AG04450 (cell line): Measurements from ENCODE around the gene KCNJ8. TPM values are rescaled to one million over a fixed set of nuclear protein-coding genes. Genes with fewer than 3 reads are reported as not detected.

Experiments
- CTCF ChIA-PET: fragments of 300-600, 350-600 bp; formaldehyde crosslinking; extraction: SDS; loops from one replicate; lab custom pipeline; 2022; ENCODE audit warnings: antibody characterized with exemption, inconsistent platforms; lab: Charles Lee
- POLR2A ChIA-PET: fragments of 350-600 bp; formaldehyde crosslinking; extraction: SDS; loops from one replicate; lab custom pipeline; 2021; ENCODE audit warnings: antibody characterized with exemption, inconsistent platforms; lab: Yijun Ruan, JAX
- DNase-seq: peaks from one replicate; pipeline ENCODE4 v3.0.0-alpha.2; 2011; ENCODE audit warnings: low read depth, low spot score
- H3K27ac ChIP-seq: one replicate; pipeline ENCODE4 v1.5.1; 2012; ENCODE audit warnings: low read depth, low read length, control low read depth
- H3K27me3 ChIP-seq: one replicate; pipeline ENCODE4 v1.6.0; 2012; ENCODE audit warnings: low read length; ENCODE audit not compliant: control insufficient read depth, insufficient read depth
- H3K4me3 ChIP-seq: 2 replicates; pipeline ENCODE4 v1.5.1; 2011; ENCODE audit warnings: mild to moderate bottlenecking, low read depth, low read length, control low read depth
- H3K9me3 ChIP-seq: 2 replicates; pipeline ENCODE4 v1.5.1; 2012; ENCODE audit warnings: low read length; ENCODE audit not compliant: control insufficient read depth, insufficient read depth
- polyA plus RNA-seq: library from polyadenylated mRNA; depleted of rRNA; stranded (reverse); fragments of >200 nt; gene quantifications from 2 replicates; pipeline ENCODE4 v1.2.3, GENCODE V29; 2011
- TF ChIP-seq, protein P1 (sequence below): IDR thresholded peaks from 2 replicates; pipeline ENCODE4 v1.5.1; 2011; ENCODE audit warnings: low read depth, low read length, control low read depth, inconsistent platforms

Gene KCNJ8
- polyA plus RNA-seq, 1 experiment = 6.0 TPM

DNA sequence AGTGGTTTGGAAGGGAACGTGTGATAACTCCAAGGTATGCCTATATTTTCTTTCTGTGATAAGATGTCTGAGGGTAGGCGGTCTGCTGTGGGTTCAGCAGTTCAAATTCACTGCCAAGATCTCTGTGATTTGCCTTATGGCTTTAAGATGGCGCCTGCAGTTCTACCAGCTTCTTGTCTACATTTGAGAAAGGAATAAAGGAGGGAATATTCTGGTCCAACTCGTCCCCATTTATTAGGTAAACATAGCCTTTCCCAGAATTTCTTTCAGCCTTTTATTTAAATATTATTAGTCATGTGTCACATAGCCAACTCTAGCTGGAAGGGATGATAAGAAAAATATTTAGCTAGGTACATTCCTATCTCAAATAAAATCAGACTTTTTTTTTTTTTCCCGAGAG, 48.8 kb downstream of the KCNJ8 start:
- POLR2A ChIA-PET = no interaction called here
- CTCF ChIA-PET = interaction anchor here (1.5 kb wide), 1 partner anchor 264 kb away, joined by 7 read pairs; no protein-coding TSS in a partner anchor

DNA sequence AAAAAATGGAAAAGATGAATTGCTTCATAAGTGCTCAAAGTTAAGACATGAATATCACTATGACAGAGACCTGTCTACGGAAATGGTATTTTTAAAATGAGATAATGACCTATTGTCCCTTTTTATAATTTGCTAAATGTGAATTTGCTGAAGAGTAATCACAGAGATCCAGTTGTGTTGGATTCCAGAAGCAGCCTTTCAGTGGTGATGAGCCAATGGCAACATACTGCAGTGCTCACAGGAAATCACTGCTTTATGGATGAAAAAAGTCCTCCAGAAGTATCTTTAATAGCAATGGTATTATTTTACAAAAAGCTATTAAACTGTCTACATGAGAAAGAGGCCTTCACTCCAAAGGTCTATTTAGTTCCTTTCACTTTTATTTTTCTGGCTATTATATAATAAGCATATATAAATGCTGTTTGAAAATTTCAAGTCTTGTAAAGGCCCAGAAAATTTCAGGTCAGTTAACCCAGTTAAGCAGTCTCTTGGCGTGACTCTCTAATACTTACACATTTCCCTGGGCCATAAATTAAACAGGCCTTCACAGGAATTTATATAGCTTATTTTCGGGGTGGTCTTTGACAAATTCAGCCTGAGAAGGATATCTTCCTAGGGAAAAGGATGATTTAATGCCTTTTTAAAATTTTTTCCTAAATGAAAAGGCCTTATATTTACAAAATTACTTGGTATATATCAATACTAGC, 55.4 kb downstream of the KCNJ8 start:
- TF ChIP-seq, protein P1, sequence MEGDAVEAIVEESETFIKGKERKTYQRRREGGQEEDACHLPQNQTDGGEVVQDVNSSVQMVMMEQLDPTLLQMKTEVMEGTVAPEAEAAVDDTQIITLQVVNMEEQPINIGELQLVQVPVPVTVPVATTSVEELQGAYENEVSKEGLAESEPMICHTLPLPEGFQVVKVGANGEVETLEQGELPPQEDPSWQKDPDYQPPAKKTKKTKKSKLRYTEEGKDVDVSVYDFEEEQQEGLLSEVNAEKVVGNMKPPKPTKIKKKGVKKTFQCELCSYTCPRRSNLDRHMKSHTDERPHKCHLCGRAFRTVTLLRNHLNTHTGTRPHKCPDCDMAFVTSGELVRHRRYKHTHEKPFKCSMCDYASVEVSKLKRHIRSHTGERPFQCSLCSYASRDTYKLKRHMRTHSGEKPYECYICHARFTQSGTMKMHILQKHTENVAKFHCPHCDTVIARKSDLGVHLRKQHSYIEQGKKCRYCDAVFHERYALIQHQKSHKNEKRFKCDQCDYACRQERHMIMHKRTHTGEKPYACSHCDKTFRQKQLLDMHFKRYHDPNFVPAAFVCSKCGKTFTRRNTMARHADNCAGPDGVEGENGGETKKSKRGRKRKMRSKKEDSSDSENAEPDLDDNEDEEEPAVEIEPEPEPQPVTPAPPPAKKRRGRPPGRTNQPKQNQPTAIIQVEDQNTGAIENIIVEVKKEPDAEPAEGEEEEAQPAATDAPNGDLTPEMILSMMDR = no peak
- CTCF ChIA-PET = interaction anchor here (0.9 kb wide), 1 partner anchor 270 kb away, joined by 3 read pairs; no protein-coding TSS in a partner anchor
- Histone ChIP-seq H3K27me3 (no peaks in the 10 kb centered on the region), H3K4me3 (no peak overlapping the region), H3K27ac (no peak overlapping the region), H3K9me3 (no peaks in the 10 kb centered on the region)
- POLR2A ChIA-PET = no interaction called here
- DNase-seq = no peak

More for the DNA sequence above, 48.8 kb downstream of the KCNJ8 start:
- TF ChIP-seq, protein P1 = no peak
- no peaks in the 10 kb centered on the region for H3K27me3 ChIP-seq
- H3K4me3 ChIP-seq = no peak overlapping the region
- no peak for DNase-seq
- H3K27ac ChIP-seq = no peak overlapping the region
- H3K9me3 ChIP-seq = no peaks in the 10 kb centered on the region

DNA sequence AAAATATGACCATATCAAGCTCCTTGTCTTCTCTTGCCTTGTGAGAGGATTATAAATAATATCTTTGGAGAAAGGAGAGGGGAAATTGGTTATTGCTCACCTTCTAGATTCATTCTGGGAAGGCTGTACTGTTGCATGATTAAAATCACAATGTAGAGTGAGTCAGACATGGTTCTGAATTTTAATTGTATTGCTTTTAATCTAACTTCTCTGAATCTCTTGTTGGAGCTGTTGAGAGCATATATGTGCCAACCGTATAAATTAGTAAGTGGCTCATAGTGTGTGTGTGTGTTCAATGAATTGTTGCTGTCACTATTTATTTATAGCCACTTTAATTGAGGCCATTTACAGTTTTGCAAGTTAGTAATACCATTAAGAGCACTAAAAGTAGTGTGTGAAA, 56.1 kb downstream of the KCNJ8 start:
- Histone ChIP-seq H3K27ac (no peak overlapping the region), H3K4me3 (no peak overlapping the region), H3K27me3 (no peaks in the 10 kb centered on the region), H3K9me3 (no peaks in the 10 kb centered on the region)
- TF ChIP-seq, protein P1 = no peak
- ChIA-PET CTCF (interaction anchor here (0.9 kb wide), 1 partner anchor 271 kb away, joined by 3 read pairs; no protein-coding TSS in a partner anchor), POLR2A (no interaction called here)
- no peak for DNase-seq

DNA sequence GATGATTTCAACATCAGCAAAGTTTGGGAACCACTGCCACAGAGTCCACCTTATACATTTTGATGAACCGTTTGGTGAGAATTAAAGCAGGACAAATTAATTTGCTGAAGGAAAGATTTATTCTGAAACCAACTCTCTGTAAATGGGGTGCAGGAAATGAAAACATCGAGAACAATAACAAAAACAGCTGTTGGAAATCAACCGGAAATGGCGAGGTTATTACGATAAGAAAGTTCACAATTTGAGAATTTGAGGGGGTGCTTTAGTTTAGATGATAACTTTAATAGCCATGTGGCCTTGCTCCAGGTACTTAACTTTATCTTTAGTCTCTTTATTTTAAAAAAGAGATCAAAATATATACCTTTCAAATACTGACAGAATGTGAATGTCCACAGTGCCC, 56.7 kb downstream of the KCNJ8 start:
- Histone ChIP-seq H3K27ac (no peak overlapping the region), H3K4me3 (no peak overlapping the region), H3K9me3 (no peaks in the 10 kb centered on the region), H3K27me3 (no peaks in the 10 kb centered on the region)
- ChIA-PET CTCF (no interaction called here), POLR2A (no interaction called here)
- no peak for DNase-seq
- TF ChIP-seq, protein P1 = no peak

DNA sequence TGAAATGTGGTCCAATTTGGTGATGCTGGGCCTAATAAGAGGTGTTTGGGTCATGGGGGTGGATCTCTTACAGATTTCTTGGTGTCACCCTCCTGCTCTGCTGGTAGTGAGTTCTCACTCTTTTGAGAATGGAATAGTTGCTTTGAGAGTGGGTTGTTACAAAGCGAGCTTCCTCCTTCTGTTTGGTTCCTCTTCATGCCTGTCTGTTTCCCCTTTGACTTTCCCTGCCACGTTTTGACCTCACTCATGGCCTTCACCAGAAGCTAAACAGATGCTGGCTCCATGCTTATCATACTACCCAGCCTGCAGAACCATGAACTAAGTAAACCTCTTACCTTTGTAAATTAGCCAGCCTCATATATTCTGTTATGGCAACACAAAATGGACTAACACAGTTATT, 59.1 kb downstream of the KCNJ8 start:
- DNase-seq = no peak
- ChIA-PET CTCF (interaction anchor here (0.6 kb wide), 1 partner anchor 274 kb away, joined by 3 read pairs; no protein-coding TSS in a partner anchor), POLR2A (no interaction called here)
- TF ChIP-seq, protein P1 = no peak
- Histone ChIP-seq H3K27ac (no peak overlapping the region), H3K27me3 (no peaks in the 10 kb centered on the region), H3K9me3 (no peaks in the 10 kb centered on the region), H3K4me3 (no peak overlapping the region)
